Measurements from ENCODE around the gene SMARCE1.

- TF ChIP-seq EZH2 (optimal IDR thresholded peaks at IDR 0.05; ENCODE audit: low read depth, low read length) (no peak), EZH2phosphoT487 (IDR thresholded peaks at IDR 0.05; ENCODE audit: low read length) (no peak)
- TF ChIP-seq, protein P1, sequence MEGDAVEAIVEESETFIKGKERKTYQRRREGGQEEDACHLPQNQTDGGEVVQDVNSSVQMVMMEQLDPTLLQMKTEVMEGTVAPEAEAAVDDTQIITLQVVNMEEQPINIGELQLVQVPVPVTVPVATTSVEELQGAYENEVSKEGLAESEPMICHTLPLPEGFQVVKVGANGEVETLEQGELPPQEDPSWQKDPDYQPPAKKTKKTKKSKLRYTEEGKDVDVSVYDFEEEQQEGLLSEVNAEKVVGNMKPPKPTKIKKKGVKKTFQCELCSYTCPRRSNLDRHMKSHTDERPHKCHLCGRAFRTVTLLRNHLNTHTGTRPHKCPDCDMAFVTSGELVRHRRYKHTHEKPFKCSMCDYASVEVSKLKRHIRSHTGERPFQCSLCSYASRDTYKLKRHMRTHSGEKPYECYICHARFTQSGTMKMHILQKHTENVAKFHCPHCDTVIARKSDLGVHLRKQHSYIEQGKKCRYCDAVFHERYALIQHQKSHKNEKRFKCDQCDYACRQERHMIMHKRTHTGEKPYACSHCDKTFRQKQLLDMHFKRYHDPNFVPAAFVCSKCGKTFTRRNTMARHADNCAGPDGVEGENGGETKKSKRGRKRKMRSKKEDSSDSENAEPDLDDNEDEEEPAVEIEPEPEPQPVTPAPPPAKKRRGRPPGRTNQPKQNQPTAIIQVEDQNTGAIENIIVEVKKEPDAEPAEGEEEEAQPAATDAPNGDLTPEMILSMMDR (IDR thresholded peaks at IDR 0.05; ENCODE audit: low read length), result no peak
Measured at GRCh38 chr17:40622509-40622928, 25.1 kb downstream of the SMARCE1 start.

Measured in MM.1S (cell line).